Right atrium auricular region (tissue), 2 donors: ENCODE results near the gene RECQL5. TPM values are rescaled to one million over a fixed set of nuclear protein-coding genes. Genes with fewer than 3 reads are reported as not detected.

Experiments
- DNase-seq: peaks from one replicate; pipeline ENCODE4 v3.0.0-alpha.2; 2019; ENCODE audit warnings: low spot score
- H3K27ac ChIP-seq, 2 donors: fragments of 200-600 bp; sonication (generic); 1 replicate in 1 of 2; 2 replicates in 1 of 2; pipeline ENCODE4 v1.5.1; 2016 to 2019
- H3K27me3 ChIP-seq, 2 donors: fragments of 200-600 bp; sonication (generic); one replicate each; pipeline versions ENCODE4 v1.5.1 to v1.6.0; 2017 to 2019
- H3K36me3 ChIP-seq: fragments of 200-600 bp; sonication (generic); one replicate; pipeline ENCODE4 v1.5.1; 2016
- H3K4me1 ChIP-seq, 2 donors: fragments of 200-600 bp; sonication (generic); one replicate each; pipeline versions ENCODE4 v1.5.1 to v1.6.0; 2017 to 2019
- H3K4me3 ChIP-seq, 2 donors: fragments of 200-600 bp; sonication (generic); 1 replicate in 1 of 2; 2 replicates in 1 of 2; pipeline ENCODE4 v1.5.1; 2017 to 2019; ENCODE audit warnings: mild to moderate bottlenecking in 1 of 2, moderate library complexity in 1 of 2
- H3K9me3 ChIP-seq, 2 donors: fragments of 200-600 bp; sonication (generic); one replicate each; pipeline ENCODE4 v1.5.1; 2019
- total RNA-seq, 2 donors: library from RNA; depleted of rRNA; stranded (reverse); fragments of >200 nt; gene quantifications; one replicate each; pipeline ENCODE4 v1.1.0, GENCODE V29; 2016
- TF ChIP-seq, protein P1 (sequence below), 2 donors: fragments of 200-600 bp; sonication (generic); IDR thresholded peaks; one replicate each; pipeline ENCODE4 v1.5.1; 2019; ENCODE audit warnings: antibody characterized with exemption in 2 of 2

Gene RECQL5
- total RNA-seq, 2 donors from 2014 or later, result 6.2 to 7.1 TPM

DNA sequence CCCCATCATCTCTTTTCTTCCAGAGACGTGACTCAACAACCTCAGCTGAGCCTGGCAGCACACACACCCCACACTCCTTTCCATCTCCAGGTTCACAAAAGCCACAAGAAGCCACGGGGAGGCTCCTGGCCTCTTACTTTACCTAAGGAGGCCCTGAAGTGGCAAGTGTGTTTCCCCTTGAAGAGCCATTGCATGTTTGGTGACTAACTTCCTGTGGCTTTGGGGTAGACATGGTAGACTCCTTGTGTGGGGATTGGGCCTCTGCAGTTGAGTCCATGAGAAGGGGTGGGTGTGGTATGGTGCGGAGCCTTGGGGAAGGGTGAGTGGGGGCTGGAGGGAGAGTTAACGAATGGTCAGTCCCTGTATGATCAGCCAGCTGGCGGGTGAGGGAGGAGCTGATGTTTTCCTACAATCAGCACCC lies 24.4 kb upstream of the RECQL5 start:
- Histone ChIP-seq H3K27me3 (no peaks in the 10 kb centered on the region), H3K9me3 (no peaks in the 10 kb centered on the region), H3K27ac (peak overlapping the region in 1 of 2 donors; percentile 93), H3K4me1 (peaks cover 0 to 93% of the 10 kb centered on the region in 2 donors), H3K4me3 (no peak overlapping the region), H3K36me3 (peaks cover 8% of the 10 kb centered on the region)
- no peak for DNase-seq
- TF ChIP-seq, protein P1, sequence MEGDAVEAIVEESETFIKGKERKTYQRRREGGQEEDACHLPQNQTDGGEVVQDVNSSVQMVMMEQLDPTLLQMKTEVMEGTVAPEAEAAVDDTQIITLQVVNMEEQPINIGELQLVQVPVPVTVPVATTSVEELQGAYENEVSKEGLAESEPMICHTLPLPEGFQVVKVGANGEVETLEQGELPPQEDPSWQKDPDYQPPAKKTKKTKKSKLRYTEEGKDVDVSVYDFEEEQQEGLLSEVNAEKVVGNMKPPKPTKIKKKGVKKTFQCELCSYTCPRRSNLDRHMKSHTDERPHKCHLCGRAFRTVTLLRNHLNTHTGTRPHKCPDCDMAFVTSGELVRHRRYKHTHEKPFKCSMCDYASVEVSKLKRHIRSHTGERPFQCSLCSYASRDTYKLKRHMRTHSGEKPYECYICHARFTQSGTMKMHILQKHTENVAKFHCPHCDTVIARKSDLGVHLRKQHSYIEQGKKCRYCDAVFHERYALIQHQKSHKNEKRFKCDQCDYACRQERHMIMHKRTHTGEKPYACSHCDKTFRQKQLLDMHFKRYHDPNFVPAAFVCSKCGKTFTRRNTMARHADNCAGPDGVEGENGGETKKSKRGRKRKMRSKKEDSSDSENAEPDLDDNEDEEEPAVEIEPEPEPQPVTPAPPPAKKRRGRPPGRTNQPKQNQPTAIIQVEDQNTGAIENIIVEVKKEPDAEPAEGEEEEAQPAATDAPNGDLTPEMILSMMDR (IDR thresholded peaks at IDR 0.05), result no peak

DNA sequence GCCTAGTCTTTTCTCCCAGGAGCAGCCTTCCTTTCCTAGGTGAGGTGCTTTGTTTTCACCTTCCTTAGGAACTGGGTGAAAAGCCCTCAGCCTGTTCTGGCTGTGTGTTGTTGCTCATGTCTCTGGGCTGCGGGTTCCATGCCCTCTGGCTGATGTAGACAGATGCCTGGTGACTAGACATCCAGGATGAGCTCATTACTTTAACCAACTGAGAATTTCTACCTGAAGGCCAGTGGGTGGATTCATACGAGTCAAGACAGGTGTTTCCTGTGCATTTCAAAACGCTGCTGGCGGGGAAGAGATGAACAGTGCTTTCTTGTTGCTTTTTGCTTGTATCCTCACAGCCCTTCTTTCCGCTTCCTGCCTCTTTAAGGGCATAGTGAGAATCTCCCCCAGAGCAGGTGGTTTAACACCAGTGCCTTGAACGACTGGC lies 22.5 kb upstream of the RECQL5 start:
- peaks cover 0 to 99% of the 10 kb centered on the region in 2 donors for H3K4me1 ChIP-seq
- no peaks in the 10 kb centered on the region for H3K36me3 ChIP-seq
- TF ChIP-seq, protein P1 (IDR thresholded peaks at IDR 0.05), result no peak
- H3K9me3 ChIP-seq, result no peaks in the 10 kb centered on the region
- no peak for DNase-seq
- H3K4me3 ChIP-seq, result no peak overlapping the region
- no peak overlapping the region for H3K27ac ChIP-seq
- no peaks in the 10 kb centered on the region for H3K27me3 ChIP-seq

DNA sequence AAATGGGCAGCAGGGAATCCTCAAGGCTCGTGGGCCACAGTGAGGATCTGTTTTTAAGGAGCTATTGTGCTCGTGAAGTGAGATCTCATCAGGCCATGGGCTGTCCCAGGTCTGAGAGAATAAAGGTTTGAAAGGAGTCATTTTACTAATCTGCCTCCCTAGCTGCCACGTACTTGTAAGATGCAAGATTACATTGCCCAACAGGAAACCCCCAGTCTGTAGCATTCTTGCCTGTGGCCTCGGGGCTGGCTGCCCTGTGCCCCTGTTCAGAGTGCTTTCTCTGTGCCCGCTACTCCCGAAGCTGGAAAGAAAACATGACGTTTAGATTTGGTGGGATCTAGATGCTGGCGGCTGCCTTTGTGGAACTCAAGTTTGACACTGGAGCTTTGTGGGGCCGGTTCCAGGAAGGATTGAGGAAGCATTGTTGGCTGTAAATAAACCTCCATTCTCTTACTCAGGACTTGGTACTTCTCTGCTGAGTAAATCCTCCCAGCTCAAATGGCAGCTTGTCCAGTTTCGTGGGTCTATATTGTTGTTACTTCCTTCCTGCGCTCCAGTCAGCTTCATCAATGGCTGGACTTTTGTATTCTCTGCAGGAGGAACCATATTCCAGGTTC lies 21.4 kb upstream of the RECQL5 start:
- TF ChIP-seq, protein P1 (IDR thresholded peaks at IDR 0.05), result no peak
- peak overlapping the region; percentile 37 to 52 for H3K27ac ChIP-seq
- H3K4me1 ChIP-seq, result peaks cover 0 to 95% of the 10 kb centered on the region in 2 donors
- no peaks in the 10 kb centered on the region for H3K36me3 ChIP-seq
- no peaks in the 10 kb centered on the region for H3K27me3 ChIP-seq
- H3K4me3 ChIP-seq, result no peak overlapping the region
- no peak for DNase-seq
- no peaks in the 10 kb centered on the region for H3K9me3 ChIP-seq

DNA sequence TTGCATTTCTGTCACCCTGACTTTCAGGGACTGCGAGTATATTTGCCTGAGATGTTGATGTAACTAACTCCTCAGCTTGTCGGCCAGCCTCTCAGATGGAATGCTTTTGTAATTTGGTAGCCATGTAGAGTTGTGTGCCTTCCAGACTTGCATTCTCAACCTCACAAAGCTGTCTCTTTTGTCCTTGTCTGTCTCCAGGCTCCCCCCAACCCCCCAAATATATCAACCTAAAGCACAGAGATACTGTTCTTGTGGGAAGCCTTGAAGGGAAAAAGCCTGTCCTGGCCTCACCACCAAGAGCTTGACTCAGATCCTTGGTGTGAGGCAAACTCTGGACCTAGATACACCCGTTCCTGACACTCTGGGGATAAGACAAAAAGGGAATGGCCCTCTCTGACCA lies 18.5 kb upstream of the RECQL5 start:
- no peak overlapping the region for H3K4me3 ChIP-seq
- no peaks in the 10 kb centered on the region for H3K36me3 ChIP-seq
- H3K4me1 ChIP-seq, result peaks cover 0 to 67% of the 10 kb centered on the region in 2 donors
- no peaks in the 10 kb centered on the region for H3K27me3 ChIP-seq
- peak overlapping the region; percentile 38 to 61 for H3K27ac ChIP-seq
- H3K9me3 ChIP-seq, result no peaks in the 10 kb centered on the region
- no peak for DNase-seq
- TF ChIP-seq, protein P1 (IDR thresholded peaks at IDR 0.05), result no peak

DNA sequence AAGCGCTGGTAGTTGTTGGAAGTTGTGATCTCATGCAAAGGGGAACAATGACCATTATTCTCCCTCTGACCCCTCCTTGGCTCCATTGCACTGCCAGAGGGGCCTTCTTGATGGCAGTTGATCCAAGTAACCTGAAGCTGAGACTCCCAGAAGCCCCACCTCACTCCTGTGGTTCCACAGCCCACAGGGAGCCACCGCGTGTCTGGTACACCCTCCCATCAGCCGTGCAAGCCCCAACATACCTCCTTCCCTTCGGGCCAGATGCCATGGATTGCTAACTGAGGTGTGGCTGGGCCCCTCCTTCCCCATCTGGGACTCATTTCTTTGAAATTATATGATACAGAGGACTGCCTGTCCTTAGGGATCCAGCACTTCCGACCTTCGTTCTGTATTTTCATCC lies 18.0 kb upstream of the RECQL5 start:
- DNase-seq, result no peak
- TF ChIP-seq, protein P1 (IDR thresholded peaks at IDR 0.05), result no peak

DNA sequence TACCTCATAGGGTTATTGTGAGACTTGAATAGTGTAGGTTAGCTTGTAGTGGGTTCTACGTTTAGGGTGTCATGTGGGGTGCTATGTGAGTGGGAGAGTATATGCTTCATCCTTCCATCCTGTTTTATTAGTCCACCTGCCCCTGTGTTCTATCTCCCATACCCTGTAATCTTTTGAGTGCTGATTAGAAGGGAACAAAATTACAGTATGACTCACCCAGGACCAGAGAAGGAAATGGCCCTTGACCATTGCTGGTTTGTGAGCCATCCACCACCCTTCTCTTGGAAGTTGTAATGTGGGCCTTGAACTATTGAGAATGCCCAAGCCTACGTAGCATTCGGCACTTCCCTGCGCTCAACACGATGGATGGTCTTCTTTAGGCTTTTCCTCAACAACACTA lies 17.3 kb upstream of the RECQL5 start:
- Histone ChIP-seq H3K9me3 (no peaks in the 10 kb centered on the region), H3K36me3 (no peaks in the 10 kb centered on the region), H3K27ac (peak overlapping the region; percentile 57 to 61), H3K27me3 (no peaks in the 10 kb centered on the region), H3K4me1 (peaks cover 0 to 66% of the 10 kb centered on the region in 2 donors), H3K4me3 (no peak overlapping the region)
- TF ChIP-seq, protein P1 (IDR thresholded peaks at IDR 0.05), result no peak
- DNase-seq, result no peak

More for the DNA sequence above, 18.0 kb upstream of the RECQL5 start:
- H3K4me3 ChIP-seq, result no peak overlapping the region
- H3K27me3 ChIP-seq, result no peaks in the 10 kb centered on the region
- H3K4me1 ChIP-seq, result peaks cover 0 to 66% of the 10 kb centered on the region in 2 donors
- peak overlapping the region; percentile 57 to 61 for H3K27ac ChIP-seq
- H3K36me3 ChIP-seq, result no peaks in the 10 kb centered on the region
- H3K9me3 ChIP-seq, result no peaks in the 10 kb centered on the region
